Left renal cortex interstitium (tissue), 4 donors: ENCODE data around the gene RBBP4. TPM values are rescaled to one million over a fixed set of nuclear protein-coding genes. Genes with fewer than 3 reads are reported as not detected.
"Not testable (repeated sequence)": the region's sequence is repeated elsewhere in the genome, so short reads cannot be mapped to it uniquely, and the experiment has no call there.

Source experiments
- DNase-seq, 4 donors: peaks; one replicate each; pipeline ENCODE4 v3.0.0-alpha.2; 2013; ENCODE audit warnings: low read depth in 4 of 4, low spot score in 2 of 4, missing footprints in 1 of 4
- polyA plus RNA-seq, 4 donors: library from polyadenylated mRNA; unstranded; fragments of 120-200 nt; gene quantifications; one replicate each; pipeline ENCODE4 v1.2.1, GENCODE V29; 2013; ENCODE audit not compliant: insufficient read length in 4 of 4

Gene RBBP4
- polyA plus RNA-seq, 4 donors = 306 to 331 (median 322) TPM

- DNase-seq = no peak
Observed at GRCh38 chr1:32636914-32637645, 13.9 kb upstream of the RBBP4 start.

- DNase-seq = no peak
Observed at GRCh38 chr1:32639489-32640075, 11.4 kb upstream of the RBBP4 start.

GRCh38 chr1:32642292-32642827 is 8.6 kb upstream of the RBBP4 start:
- DNase-seq = not testable (repeated sequence)

- no peak for DNase-seq
Observed at GRCh38 chr1:32644426-32644825, 6.6 kb upstream of the RBBP4 start.

- no peak for DNase-seq
Observed at GRCh38 chr1:32647308-32648134, 3.5 kb upstream of the RBBP4 start.

GRCh38 chr1:32650248-32650751 is 708 bp upstream of the RBBP4 start, which contains the start of gene ZBTB8OS:
TSS of gene ZBTB8OS (minus strand) at chr1:32650550. CDS start at chr1:32650529, 21 bp downstream.
- peak; percentile 81 to 91 (median 88) for DNase-seq

GRCh38 chr1:32651461-32652073 is 559 bp downstream of the RBBP4 start:
- DNase-seq = peak in 2 of 4 donors; percentile 53 to 58

GRCh38 chr1:32652244-32652962 is 1.4 kb downstream of the RBBP4 start:
- DNase-seq = no peak

- DNase-seq = no peak
Observed at GRCh38 chr1:32659581-32659980, 8.6 kb downstream of the RBBP4 start.

- DNase-seq = no peak
Observed at GRCh38 chr1:32665915-32666314, 14.9 kb downstream of the RBBP4 start.

- no peak for DNase-seq
Observed at GRCh38 chr1:32666901-32667566, 16.0 kb downstream of the RBBP4 start.

GRCh38 chr1:32668716-32669115 is 17.7 kb downstream of the RBBP4 start:
- not testable (repeated sequence) for DNase-seq

- DNase-seq = no peak
Observed at GRCh38 chr1:32676945-32677344, 25.9 kb downstream of the RBBP4 start.

GRCh38 chr1:32679993-32680392 is 29.0 kb downstream of the RBBP4 start:
- DNase-seq = not testable (repeated sequence)

- no peak for DNase-seq
Observed at GRCh38 chr1:32680642-32681041, 29.6 kb downstream of the RBBP4 start.

- no peak for DNase-seq
Observed at GRCh38 chr1:32681509-32681908, 30.5 kb downstream of the RBBP4 start.

GRCh38 chr1:32681999-32682398 is 31.0 kb downstream of the RBBP4 start:
- no peak for DNase-seq

- no peak for DNase-seq
Observed at GRCh38 chr1:32683397-32683796, 32.4 kb downstream of the RBBP4 start.

GRCh38 chr1:32684167-32684811 is 33.3 kb downstream of the RBBP4 start:
- DNase-seq = peak in 1 of 4 donors; percentile 44
